ENCODE measurements around the gene EPRS1. TPM values are rescaled to one million over a fixed set of nuclear protein-coding genes. Genes with fewer than 3 reads are reported as not detected.
"Not testable (repeated sequence)": the region's sequence is repeated elsewhere in the genome, so short reads cannot be mapped to it uniquely, and the experiment has no call there.

The EPRS1 gene
- total and polyA plus RNA-seq, 2 of the 13 experiments (the other 11 are each of a cell fraction or from before 2014, with no cell fraction given), result 86.1 to 124 TPM

- TF ChIP-seq CBX2 (IDR thresholded peaks at IDR 0.05; ENCODE audit: low read depth, low read length) (no peak), CBX2 (CRISPR knock-in tag; IDR thresholded peaks at IDR 0.05; ENCODE audit: low read depth) (no peak), REL (CRISPR knock-in tag; conservative IDR thresholded peaks at IDR 0.05) (no peak), ZNF343 (CRISPR knock-in tag; IDR thresholded peaks at IDR 0.05) (peak; percentile 43; the same call in 1 of the 2 replicates), PHF21A (CRISPR knock-in tag; IDR thresholded peaks at IDR 0.05) (peak; percentile 83)
Measured at GRCh38 chr1:220089650-220090556, 43.6 kb upstream of the EPRS1 start, which contains the start of gene BPNT1 (continued).

GRCh38 chr1:220086261-220086686 lies 40.0 kb upstream of the EPRS1 start:
- in situ Hi-C loops (cut with HindIII; ENCODE audit: extremely low pct_ligation_motif_present, low pct_unique_long_range_greater_than_20kb), result loop anchor here (5.0 kb wide), 1 partner anchor 39 kb away; the partner anchor contains the start of gene EPRS1
- H3K79me2 ChIP-seq (ENCODE audit: insufficient read depth, low read length), result peaks cover 25% of the 10 kb centered on the region

More at GRCh38 chr1:220086261-220086686, 40.0 kb upstream of the EPRS1 start:
- H2AFZ ChIP-seq (ENCODE audit: low read length); POLR2A ChIA-PET; H3K4me3 ChIP-seq (replicated peaks in 1 of 3; ENCODE audit: insufficient read depth in 1 of 3, low read depth in 2 of 3, low read length in 3 of 3); CTCF ChIA-PET (ENCODE audit: low intra/inter-chr PET ratio, low total read pairs); H3K27me3 ChIP-seq (ENCODE audit: control insufficient read depth in 1 of 2, insufficient read depth in 2 of 2, low read length in 2 of 2); H3K36me3 ChIP-seq (replicated peaks in 1 of 2; ENCODE audit: control insufficient read depth in 1 of 2, insufficient read depth in 2 of 2, low read length in 2 of 2); intact Hi-C loops (cut with micrococcal nuclease; ENCODE audit: unreplicated experiment); DNase-seq (ENCODE audit: low spot score); ATAC-seq; H3K9ac ChIP-seq (ENCODE audit: insufficient read depth, low read depth, low read length); BruUV-seq (replicated peaks); H4K20me1 ChIP-seq (ENCODE audit: insufficient read depth, low read length); H3K27ac ChIP-seq (ENCODE audit: extremely low read length, insufficient read depth, low read length); H3K9me3 ChIP-seq (ENCODE audit: low read length); H3K4me2 ChIP-seq (ENCODE audit: low read depth, low read length); FAIRE-seq: not testable (repeated sequence)
- H3K4me1 ChIP-seq (ENCODE audit: insufficient read depth, low read length), result peaks cover 21% of the 10 kb centered on the region; the same call in 1 of the 2 replicates
- 0 out of 2 replicates have a peak, but pooled peaks have one; percentile 22 for TF ChIP-seq CTCF (CRISPR knock-in tag; IDR thresholded peaks at IDR 0.05)
- TF ChIP-seq PRPF4 (IDR thresholded peaks at IDR 0.05; ENCODE audit: low read depth, low read length, poor library complexity, severe bottlenecking), result peak; percentile 63
- peak; percentile 89 for TF ChIP-seq ZBTB38 (CRISPR knock-in tag; IDR thresholded peaks at IDR 0.05)
- WGBS (ENCODE audit: low lambda C conversion rate), result 95% methylated on average over 10 of the region's 15 CpGs
